OCI-LY7 (cell line): ENCODE data around the gene ARRB1. TPM values are rescaled to one million over a fixed set of nuclear protein-coding genes. Genes with fewer than 3 reads are reported as not detected.

Source experiments
- BruUV-seq: library from RNA; stranded (reverse); fragments of 400-500 nt; replicated peaks from 2 replicates; lab custom pipeline; 2021; lab: Mats Ljungman, UMichigan
- CTCF ChIA-PET: fragments of 300-600 bp; sonication (Branson Sonifier 250); formaldehyde crosslinking; loops from one replicate; lab custom pipeline; 2022; ENCODE audit warnings: antibody characterized with exemption; ENCODE audit not compliant: unreplicated experiment; lab: Charles Lee
- POLR2A ChIA-PET: fragments of 300-600 bp; sonication (Branson Sonifier 250); formaldehyde crosslinking; loops from one replicate; lab custom pipeline; 2022; ENCODE audit warnings: antibody characterized with exemption; lab: Charles Lee
- DNase-seq: peaks from one replicate; pipeline ENCODE4 v3.0.0-alpha.2; 2015; ENCODE audit warnings: low spot score
- H2AFZ ChIP-seq: fragments of 200-600 bp; sonication (generic), shearing (Covaris generic); 2 replicates; pipeline ENCODE4 v1.6.1; 2014; ENCODE audit warnings: mild to moderate bottlenecking, antibody characterized with exemption, low read length, moderate library complexity
- H3K27ac ChIP-seq: fragments of 200-600 bp; sonication (generic); 2 replicates; pipeline ENCODE4 v1.5.1; 2014; ENCODE audit warnings: mixed run types, low read depth, mild to moderate bottlenecking, moderate library complexity, low read length, inconsistent platforms; ENCODE audit not compliant: poor library complexity, severe bottlenecking
- H3K36me3 ChIP-seq: fragments of 200-600 bp; sonication (generic); 2 replicates; pipeline ENCODE4 v1.6.1; 2014; ENCODE audit warnings: mild to moderate bottlenecking, antibody characterized with exemption, low read length, moderate library complexity, mixed read lengths; ENCODE audit not compliant: insufficient read depth
- H3K4me1 ChIP-seq: fragments of 200-600 bp; sonication (generic); 2 replicates; pipeline ENCODE4 v1.5.1; 2014; ENCODE audit warnings: mild to moderate bottlenecking, low read length; ENCODE audit not compliant: insufficient read depth, poor library complexity, severe bottlenecking
- H3K4me2 ChIP-seq: fragments of 200-600 bp; sonication (generic); 2 replicates; pipeline ENCODE4 v1.6.1; 2014; ENCODE audit warnings: mild to moderate bottlenecking, low read length
- H3K4me3 ChIP-seq: fragments of 200-600 bp; sonication (generic); 2 replicates; pipeline ENCODE4 v1.5.1; 2014; ENCODE audit warnings: mild to moderate bottlenecking, low read depth, low read length; ENCODE audit not compliant: poor library complexity, severe bottlenecking
- H3K79me2 ChIP-seq: fragments of 200-600 bp; sonication (generic); 2 replicates; pipeline ENCODE4 v1.6.1; 2016; ENCODE audit warnings: low read depth, mild to moderate bottlenecking, low read length, moderate library complexity, mixed read lengths; ENCODE audit not compliant: insufficient read depth
- H3K9me2 ChIP-seq: fragments of 200-600 bp; sonication (generic); 2 replicates; pipeline ENCODE4 v1.6.1; 2016; ENCODE audit warnings: mild to moderate bottlenecking, low read length, mixed read lengths; ENCODE audit not compliant: insufficient read depth
- H3K9me3 ChIP-seq: fragments of 200-600 bp; sonication (generic); 2 replicates; pipeline ENCODE4 v1.6.1; 2014; ENCODE audit warnings: mild to moderate bottlenecking, mixed run types, low read length, mixed read lengths
- H4K20me1 ChIP-seq: fragments of 200-600 bp; sonication (generic); 2 replicates; pipeline ENCODE4 v1.6.1; 2014; ENCODE audit warnings: mild to moderate bottlenecking, antibody characterized with exemption, low read length, moderate library complexity, mixed read lengths; ENCODE audit not compliant: insufficient read depth
- CTCF ChIP-seq: fragments of 200-600 bp; sonication (generic); conservative IDR thresholded peaks from 2 replicates; pipeline ENCODE4 v1.5.1; 2014; ENCODE audit warnings: mild to moderate bottlenecking, antibody characterized with exemption, low read length, moderate library complexity, mixed read lengths
- EZH2phosphoT487 ChIP-seq: fragments of 200-600 bp; sonication (generic); IDR thresholded peaks from 2 replicates; pipeline ENCODE4 v1.6.1; 2018; ENCODE audit warnings: low read depth, borderline replicate concordance, mild to moderate bottlenecking, mixed run types, antibody characterized with exemption, low read length, moderate library complexity, mixed read lengths
- intact Hi-C: fragments of 100-400 bp; cut with micrococcal nuclease; formaldehyde crosslinking; loops from one replicate; pipeline ENCODE4 v1.10.0; 2022; ENCODE audit not compliant: unreplicated experiment
- microRNA-seq: library from miRNA; unstranded; fragments of <30 nt; microRNA quantifications from one replicate; pipeline ENCODE4 v1.2.0, GENCODE V29; 2022; ENCODE audit warnings: borderline replicate concordance
- small RNA-seq: library from RNA; depleted of rRNA; stranded (forward); fragments of <200 nt; gene quantifications from one replicate; pipeline ENCODE3, GENCODE V24; 2014
- total RNA-seq, 2 experiments: library from RNA; depleted of rRNA in 1 of 2; stranded (reverse); fragments of >200 nt in 1 of 2; shearing (Covaris generic) in 1 of 2; gene quantifications; 2 replicates each; pipeline ENCODE4 v1.2.3, GENCODE V29; 2014 to 2022

Gene ARRB1
- total RNA-seq, 2 experiments from 2014 or later, result not detected

DNA sequence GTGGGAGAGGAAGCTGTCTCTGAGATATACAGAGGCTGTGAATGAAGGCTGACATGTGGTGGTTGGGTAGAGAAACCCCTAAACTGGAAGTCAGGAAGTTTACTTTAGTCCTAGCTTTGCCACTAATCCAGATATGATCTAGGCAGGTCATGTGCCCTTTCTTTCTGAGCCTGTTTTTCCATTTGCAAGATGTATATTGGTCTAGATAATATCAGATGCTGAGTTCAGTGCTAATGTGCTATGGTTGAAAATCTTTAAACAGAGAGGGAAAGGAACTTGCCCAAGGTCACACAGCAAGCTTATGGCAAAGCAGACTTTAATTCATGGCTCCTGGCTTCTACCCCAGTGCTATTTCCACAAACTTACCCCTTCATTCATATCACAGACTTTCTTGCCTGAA, 136.6 kb downstream of the ARRB1 start:
- Histone ChIP-seq H3K4me1 (no peaks in the 10 kb centered on the region), H3K27ac (no peak overlapping the region), H3K36me3 (no peaks in the 10 kb centered on the region), H3K9me3 (no peaks in the 10 kb centered on the region), H4K20me1 (no peaks in the 10 kb centered on the region; the same call in 1 of the 2 replicates), H3K4me3 (no peak overlapping the region), H3K79me2 (no peaks in the 10 kb centered on the region), H2AFZ (no peak overlapping the region), H3K9me2 (no peaks in the 10 kb centered on the region), H3K4me2 (no peak overlapping the region)
- DNase-seq, result no peak
- ChIA-PET POLR2A (no interaction called here), CTCF (no interaction called here)
- no TSS peak for BruUV-seq
- TF ChIP-seq EZH2phosphoT487, result no peak
- TF ChIP-seq CTCF, result no peak
- intact Hi-C loops, result no loop called here

DNA sequence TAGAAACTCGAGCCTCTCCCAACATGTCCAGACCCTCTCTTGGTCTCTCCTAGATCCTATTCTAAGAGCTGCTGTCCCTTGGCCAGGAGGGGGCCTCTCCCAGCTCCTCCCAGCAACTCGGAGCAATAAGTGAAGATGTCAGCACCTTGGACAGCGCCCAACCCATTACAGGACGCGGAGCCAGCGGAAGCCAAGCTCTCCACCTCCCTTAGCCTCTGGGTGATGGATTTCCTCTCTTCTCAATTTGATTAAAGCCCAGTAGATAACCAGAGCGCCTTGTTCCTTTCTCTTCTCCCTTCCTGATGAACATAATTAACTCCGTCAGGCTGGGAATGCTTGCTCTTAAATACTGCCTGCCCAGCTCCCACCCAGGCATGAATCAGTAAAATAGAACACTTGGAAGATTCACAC, 137.0 kb downstream of the ARRB1 start:
- TF ChIP-seq EZH2phosphoT487 (no peak), CTCF (0 out of 2 replicates have a peak, but pooled peaks have one; percentile 15)
- DNase-seq, result peak; percentile 62
- intact Hi-C loops, result no loop called here
- no peak overlapping the region for H3K4me3 ChIP-seq
- no peaks in the 10 kb centered on the region; the same call in 1 of the 2 replicates for H4K20me1 ChIP-seq
- POLR2A ChIA-PET, result no interaction called here
- no peaks in the 10 kb centered on the region for H3K36me3 ChIP-seq
- CTCF ChIA-PET, result no interaction called here
- H3K79me2 ChIP-seq, result no peaks in the 10 kb centered on the region
- H3K4me2 ChIP-seq, result no peak overlapping the region
- no peaks in the 10 kb centered on the region for H3K4me1 ChIP-seq
- BruUV-seq, result no TSS peak
- no peaks in the 10 kb centered on the region for H3K9me2 ChIP-seq
- H2AFZ ChIP-seq, result no peak overlapping the region
- H3K27ac ChIP-seq, result no peak overlapping the region
- H3K9me3 ChIP-seq, result no peaks in the 10 kb centered on the region

Small RNA genes lying within 50 kb of the gene (microRNA-seq; reads per million reads assigned to microRNA genes)
- gene MIR326, result not detected

Small RNA genes lying within 50 kb of the gene (small RNA-seq; reads per million reads assigned to genes)
- gene MIR326 (not detected), gene SNORD15A (not detected)

Other genes with a start within 250 kb of the ARRB1 start
- 0.03 TPM in 1 of 2 replicates, not detected in the other for gene SLCO2B1, start 200.6 kb downstream of the ARRB1 start, total RNA-seq (2014; rRNA removed; shearing (Covaris generic))
- gene SLCO2B1, start 200.6 kb downstream of the ARRB1 start, total RNA-seq (2022), result not detected in 2 replicates
- gene TPBGL, start 110.9 kb downstream of the ARRB1 start, total RNA-seq (2014; rRNA removed; shearing (Covaris generic)), result not detected in 2 replicates
- not detected in 2 replicates for gene TPBGL, start 110.9 kb downstream of the ARRB1 start, total RNA-seq (2022)
- 3,268 and 3,417 TPM in 2 replicates for gene RPS3, start 47.9 kb upstream of the ARRB1 start, total RNA-seq (2014; rRNA removed; shearing (Covaris generic))
- gene RPS3, start 47.9 kb upstream of the ARRB1 start, total RNA-seq (2022), result 4,392 and 4,414 TPM in 2 replicates
- not detected in 2 replicates for gene KLHL35, start 81.5 kb upstream of the ARRB1 start, total RNA-seq (2014; rRNA removed; shearing (Covaris generic))
- gene KLHL35, start 81.5 kb upstream of the ARRB1 start, total RNA-seq (2022), result 0.21 TPM in 1 of 2 replicates, not detected in the other
- gene GDPD5, start 174.3 kb upstream of the ARRB1 start, total RNA-seq (2014; rRNA removed; shearing (Covaris generic)), result 13.5 and 14.3 TPM in 2 replicates
- 49.9 and 57.3 TPM in 2 replicates for gene GDPD5, start 174.3 kb upstream of the ARRB1 start, total RNA-seq (2022)
- 0.33 TPM in 1 of 2 replicates, not detected in the other for gene SERPINH1, start 210.6 kb upstream of the ARRB1 start, total RNA-seq (2014; rRNA removed; shearing (Covaris generic))
- gene SERPINH1, start 210.6 kb upstream of the ARRB1 start, total RNA-seq (2022), result not detected in 2 replicates